Trophoblast cell (in vitro differentiated cells and primary cell): Measurements from ENCODE around the gene EEIG1.

Experiments used
- DNase-seq, 2 donors: peaks; one replicate each; pipeline ENCODE4 v3.0.0-alpha.2; 2016
- H2AFZ ChIP-seq: 2 replicates; pipeline ENCODE4 v1.6.1; 2013; ENCODE audit warnings: low read length, moderate library complexity, mild to moderate bottlenecking; ENCODE audit not compliant: insufficient read depth, poor library complexity
- H2AK5ac ChIP-seq: 2 replicates; pipeline ENCODE4 v1.6.1; 2013; ENCODE audit warnings: mild to moderate bottlenecking, low read length
- H2BK120ac ChIP-seq: 2 replicates; pipeline ENCODE4 v1.6.1; 2013; ENCODE audit warnings: low read length, mild to moderate bottlenecking, moderate library complexity; ENCODE audit not compliant: insufficient read depth, poor library complexity
- H2BK12ac ChIP-seq: 2 replicates; pipeline ENCODE4 v1.6.1; 2013; ENCODE audit warnings: mild to moderate bottlenecking, low read length, moderate library complexity
- H2BK5ac ChIP-seq: 2 replicates; pipeline ENCODE4 v1.6.1; 2013; ENCODE audit warnings: low read length, low read depth, moderate library complexity, mild to moderate bottlenecking; ENCODE audit not compliant: poor library complexity
- H3K14ac ChIP-seq: 2 replicates; pipeline ENCODE4 v1.6.1; 2013; ENCODE audit warnings: mild to moderate bottlenecking, low read length
- H3K18ac ChIP-seq: 2 replicates; pipeline ENCODE4 v1.6.1; 2013; ENCODE audit warnings: mild to moderate bottlenecking, low read length
- H3K23ac ChIP-seq: 2 replicates; pipeline ENCODE4 v1.6.1; 2013; ENCODE audit warnings: low read length
- H3K27ac ChIP-seq: 2 replicates; pipeline ENCODE4 v1.5.1; 2013; ENCODE audit warnings: low read depth, mild to moderate bottlenecking, inconsistent platforms, low read length, moderate library complexity
- H3K27me3 ChIP-seq: 2 replicates; pipeline ENCODE4 v1.6.1; 2013; ENCODE audit warnings: inconsistent platforms, mild to moderate bottlenecking, low read length, moderate library complexity; ENCODE audit not compliant: insufficient read depth
- H3K36me3 ChIP-seq, 2 experiments: 1 replicate in 1 of 2; 2 replicates in 1 of 2; pipeline ENCODE4 v1.6.1; 2013; ENCODE audit warnings: low read length in 2 of 2, mild to moderate bottlenecking in 2 of 2, moderate library complexity in 1 of 2; ENCODE audit not compliant: insufficient read depth in 2 of 2, control insufficient read depth in 1 of 2
- H3K4ac ChIP-seq: 2 replicates; pipeline ENCODE4 v1.6.1; 2013; ENCODE audit warnings: low read depth, mild to moderate bottlenecking, low read length, moderate library complexity
- H3K4me1 ChIP-seq, 2 experiments: 1 replicate in 1 of 2; 2 replicates in 1 of 2; pipeline ENCODE4 v1.6.1; 2013; ENCODE audit warnings: low read length in 2 of 2, mild to moderate bottlenecking in 2 of 2, moderate library complexity in 1 of 2; ENCODE audit not compliant: insufficient read depth in 2 of 2, control insufficient read depth in 1 of 2
- H3K4me2 ChIP-seq: 2 replicates; pipeline ENCODE4 v1.6.1; 2013; ENCODE audit warnings: inconsistent platforms, mild to moderate bottlenecking, low read length, moderate library complexity
- H3K4me3 ChIP-seq: 2 replicates; pipeline ENCODE4 v1.5.1; 2013; ENCODE audit warnings: mild to moderate bottlenecking, low read depth, low read length, inconsistent platforms
- H3K79me1 ChIP-seq: one replicate; pipeline ENCODE4 v1.6.1; 2013; ENCODE audit warnings: low read length
- H3K79me2 ChIP-seq: 2 replicates; pipeline ENCODE4 v1.6.1; 2013; ENCODE audit warnings: low read length, mild to moderate bottlenecking; ENCODE audit not compliant: control insufficient read depth, insufficient read depth, poor library complexity
- H3K9ac ChIP-seq: 2 replicates; pipeline ENCODE4 v1.6.1; 2013; ENCODE audit warnings: mild to moderate bottlenecking, low read length
- H3K9me3 ChIP-seq: 2 replicates; pipeline ENCODE4 v1.6.1; 2013; ENCODE audit warnings: low read depth, mild to moderate bottlenecking, control low read depth, inconsistent platforms, low read length; ENCODE audit not compliant: insufficient read depth
- H4K12ac ChIP-seq: 2 replicates; pipeline ENCODE4 v1.6.1; 2013; ENCODE audit warnings: low read depth, mild to moderate bottlenecking, low read length, moderate library complexity
- H4K8ac ChIP-seq: 2 replicates; pipeline ENCODE4 v1.6.1; 2013; ENCODE audit warnings: low read depth, mild to moderate bottlenecking, low read length, moderate library complexity
- H4K91ac ChIP-seq: one replicate; pipeline ENCODE4 v1.6.1; 2013; ENCODE audit warnings: low read depth, mild to moderate bottlenecking, low read length, moderate library complexity
- WGBS: extraction: QIAGEN DNeasy Blood & Tissue Kit; methylation state at CpG from one replicate; pipeline ENCODE4 v1.1.7; 2013; ENCODE audit warnings: missing lambda C conversion rate; ENCODE audit not compliant: insufficient read length, insufficient coverage; ENCODE audit errors: extremely low coverage; 5-methylcytosine and 5-hydroxymethylcytosine counted together

EEIG1 gene

GRCh38 chr9:128001151-128001778 is 20.5 kb upstream of the EEIG1 start:
- Histone ChIP-seq H4K91ac (peak overlapping the region; percentile 75), H2BK12ac (peak overlapping the region; percentile 16), H3K4ac (no peak overlapping the region), H3K4me3 (no peak overlapping the region), H4K12ac (no peak overlapping the region), H3K9me3 (no peaks in the 10 kb centered on the region), H3K14ac (peak overlapping the region; percentile 41), H3K23ac (no peak overlapping the region), H2AK5ac (no peak overlapping the region), H4K8ac (peak overlapping the region; percentile 12), H3K79me1 (peaks cover 25% of the 10 kb centered on the region), H3K9ac (no peak overlapping the region), H2BK120ac (peak overlapping the region; percentile 61), H2BK5ac (peak overlapping the region; percentile 81), H3K27me3 (no peaks in the 10 kb centered on the region), H3K18ac (peak overlapping the region; percentile 20), H3K4me1 (peaks cover 20 to 28% of the 10 kb centered on the region in 2 experiments), H3K36me3 (no peaks in the 10 kb centered on the region), H3K4me2 (peak overlapping the region; percentile 24), H3K79me2 (peaks cover 4% of the 10 kb centered on the region), H3K27ac (peak overlapping the region; percentile 96), H2AFZ (no peak overlapping the region)
- no peak for DNase-seq
- WGBS: 100% methylated on average over 3 of the region's 10 CpGs

- Histone ChIP-seq H3K9me3 (no peaks in the 10 kb centered on the region), H3K27ac (no peak overlapping the region)
Measured at GRCh38 chr9:127999461-127999860, 18.7 kb upstream of the EEIG1 start.

GRCh38 chr9:127993721-127994120 is 12.9 kb upstream of the EEIG1 start:
- H3K9me3 ChIP-seq: no peaks in the 10 kb centered on the region
- no peak overlapping the region for H3K4ac ChIP-seq
- H3K36me3 ChIP-seq: no peaks in the 10 kb centered on the region
- no peak overlapping the region for H4K12ac ChIP-seq
- no peaks in the 10 kb centered on the region for H3K27me3 ChIP-seq
- no peak overlapping the region for H3K9ac ChIP-seq
- H3K4me1 ChIP-seq: peaks cover 4 to 5% of the 10 kb centered on the region in 2 experiments
- H3K4me2 ChIP-seq: no peak overlapping the region
- H4K91ac ChIP-seq: no peak overlapping the region
- H3K79me1 ChIP-seq: no peaks in the 10 kb centered on the region
- no peak overlapping the region for H3K27ac ChIP-seq
- H3K23ac ChIP-seq: no peak overlapping the region
- no peak overlapping the region for H2BK5ac ChIP-seq
- no peak overlapping the region for H2BK120ac ChIP-seq
- no peak overlapping the region for H2AFZ ChIP-seq
- H4K8ac ChIP-seq: no peak overlapping the region
- WGBS: no CpG with 5 or more reads among the region's 4 CpGs
- H3K18ac ChIP-seq: no peak overlapping the region
- H2AK5ac ChIP-seq: no peak overlapping the region
- H3K14ac ChIP-seq: no peak overlapping the region
- no peaks in the 10 kb centered on the region for H3K79me2 ChIP-seq
- H2BK12ac ChIP-seq: no peak overlapping the region
- DNase-seq: no peak
- H3K4me3 ChIP-seq: no peak overlapping the region

More at GRCh38 chr9:127999461-127999860, 18.7 kb upstream of the EEIG1 start:
- H3K14ac ChIP-seq: no peak overlapping the region
- no peak overlapping the region for H2AFZ ChIP-seq
- H3K4me3 ChIP-seq: no peak overlapping the region
- no peak overlapping the region for H4K12ac ChIP-seq
- no peak overlapping the region for H2BK5ac ChIP-seq
- no peak overlapping the region for H3K4me2 ChIP-seq
- H3K18ac ChIP-seq: no peak overlapping the region
- H4K8ac ChIP-seq: no peak overlapping the region
- H3K4ac ChIP-seq: no peak overlapping the region
- peaks cover 20 to 26% of the 10 kb centered on the region in 2 experiments for H3K4me1 ChIP-seq
- H2BK12ac ChIP-seq: no peak overlapping the region
- no peak overlapping the region for H3K9ac ChIP-seq
- no peak overlapping the region for H2BK120ac ChIP-seq
- no CpG with 5 or more reads among the region's 2 CpGs for WGBS
- no peak overlapping the region for H2AK5ac ChIP-seq
- H3K23ac ChIP-seq: no peak overlapping the region
- no peaks in the 10 kb centered on the region for H3K36me3 ChIP-seq
- peaks cover 21% of the 10 kb centered on the region for H3K79me1 ChIP-seq
- no peak for DNase-seq
- H3K27me3 ChIP-seq: no peaks in the 10 kb centered on the region
- H3K79me2 ChIP-seq: peaks cover 4% of the 10 kb centered on the region
- no peak overlapping the region for H4K91ac ChIP-seq

- Histone ChIP-seq H2BK120ac (no peak overlapping the region), H3K4ac (no peak overlapping the region), H2BK5ac (no peak overlapping the region), H2AK5ac (peak overlapping the region; percentile 59), H3K36me3 (no peaks in the 10 kb centered on the region), H3K14ac (no peak overlapping the region), H3K79me2 (no peaks in the 10 kb centered on the region), H3K9me3 (no peaks in the 10 kb centered on the region), H4K8ac (no peak overlapping the region), H3K18ac (no peak overlapping the region), H3K23ac (no peak overlapping the region), H2BK12ac (no peak overlapping the region), H4K12ac (no peak overlapping the region), H3K4me1 (peaks cover 4 to 5% of the 10 kb centered on the region in 2 experiments), H3K79me1 (no peaks in the 10 kb centered on the region), H3K27ac (no peak overlapping the region), H3K4me2 (no peak overlapping the region), H2AFZ (no peak overlapping the region), H3K4me3 (no peak overlapping the region), H4K91ac (no peak overlapping the region), H3K9ac (no peak overlapping the region), H3K27me3 (no peaks in the 10 kb centered on the region)
- WGBS: no CpG with 5 or more reads among the region's 3 CpGs
- DNase-seq: no peak
Measured at GRCh38 chr9:127991757-127992274, 11.0 kb upstream of the EEIG1 start.
